SK-N-SH (cell line): ENCODE measurements around the gene PBX3. TPM values are rescaled to one million over a fixed set of nuclear protein-coding genes. Genes with fewer than 3 reads are reported as not detected.

Experiments used
- CTCF ChIA-PET: fragments of 300-600, 350-600 bp; formaldehyde crosslinking; extraction: SDS; loops from one replicate; lab custom pipeline; 2021; lab: Yijun Ruan, JAX
- POLR2A ChIA-PET: fragments of 350-600 bp; sonication (Branson Sonifier 250); formaldehyde crosslinking; extraction: SDS; loops from one replicate; lab custom pipeline; 2020; ENCODE audit warnings: antibody characterized with exemption, inconsistent platforms; lab: Yijun Ruan, JAX
- DNase-seq: peaks from one replicate; pipeline ENCODE4 v3.0.0; 2012
- H2AFZ ChIP-seq: fragments of 200-600 bp; sonication (generic); 2 replicates; pipeline ENCODE4 v1.8.1; 2016; ENCODE audit warnings: antibody characterized with exemption, mild to moderate bottlenecking, low read depth
- H3F3A ChIP-seq: fragments of 200-600 bp; sonication (generic); replicated peaks from 2 replicates; pipeline ENCODE3; 2016; ENCODE audit warnings: antibody characterized with exemption, mild to moderate bottlenecking; ENCODE audit not compliant: insufficient read depth
- H3K27ac ChIP-seq, 2 experiments: fragments of 200-500 bp in 1 of 2; fragments of 200-600 bp in 1 of 2; sonication (Bioruptor generic) in 1 of 2; sonication (generic), shearing (Covaris generic) in 1 of 2; 2 replicates each; pipeline versions ENCODE4 v1.5.1 to v1.6.1; 2014 to 2016; ENCODE audit warnings: low read depth in 2 of 2, inconsistent platforms in 1 of 2, low read length in 1 of 2, mild to moderate bottlenecking in 1 of 2, mixed read lengths in 1 of 2
- H3K27me3 ChIP-seq: fragments of 200-600 bp; sonication (generic), shearing (Covaris generic); 2 replicates; pipeline ENCODE4 v1.6.1; 2016; ENCODE audit warnings: mixed run types; ENCODE audit not compliant: insufficient read depth
- H3K36me3 ChIP-seq, 2 experiments: fragments of 200-500 bp in 1 of 2; fragments of 200-600 bp in 1 of 2; sonication (Bioruptor generic) in 1 of 2; sonication (generic) in 1 of 2; replicated peaks in 1 of 2; 2 replicates each; pipeline versions ENCODE3 to v1.5.1; 2014 to 2016; ENCODE audit warnings: low read length in 1 of 2, mild to moderate bottlenecking in 1 of 2; ENCODE audit not compliant: insufficient read depth in 2 of 2, control insufficient read depth in 1 of 2
- H3K4me1 ChIP-seq, 2 experiments: fragments of 200-500 bp in 1 of 2; fragments of 200-600 bp in 1 of 2; sonication (Bioruptor generic) in 1 of 2; sonication (generic), shearing (Covaris generic) in 1 of 2; 2 replicates each; pipeline versions ENCODE4 v1.5.1 to v1.6.1; 2014 to 2016; ENCODE audit warnings: low read depth in 1 of 2, low read length in 1 of 2, mixed run types in 1 of 2; ENCODE audit not compliant: insufficient read depth in 2 of 2, control insufficient read depth in 1 of 2
- H3K4me2 ChIP-seq: fragments of 200-600 bp; sonication (generic), shearing (Covaris generic); 2 replicates; pipeline ENCODE4 v1.6.1; 2017; ENCODE audit warnings: mixed run types
- H3K4me3 ChIP-seq, 2 experiments: fragments of 200-500 bp in 1 of 2; fragments of 200-600 bp in 1 of 2; sonication (Bioruptor generic) in 1 of 2; sonication (generic), shearing (Covaris generic) in 1 of 2; 2 replicates each; pipeline versions ENCODE4 v1.5.1 to v1.8.1; 2014 to 2016; ENCODE audit warnings: low read depth in 2 of 2, inconsistent platforms in 1 of 2, low read length in 1 of 2, mild to moderate bottlenecking in 1 of 2, mixed read lengths in 1 of 2, moderate library complexity in 1 of 2
- H3K79me2 ChIP-seq: fragments of 200-600 bp; sonication (generic); 2 replicates; pipeline ENCODE4 v1.8.1; 2017; ENCODE audit warnings: mild to moderate bottlenecking; ENCODE audit not compliant: insufficient read depth
- H3K9ac ChIP-seq: fragments of 200-600 bp; sonication (generic); 2 replicates; pipeline ENCODE4 v1.6.1; 2017; ENCODE audit warnings: mixed run types
- H3K9me2 ChIP-seq: fragments of 200-600 bp; sonication (generic); 2 replicates; pipeline ENCODE4 v1.6.1; 2017; ENCODE audit warnings: mixed run types
- H3K9me3 ChIP-seq: fragments of 200-600 bp; sonication (generic); 2 replicates; pipeline ENCODE4 v1.6.1; 2017; ENCODE audit warnings: mixed run types, mild to moderate bottlenecking, moderate library complexity
- H4K20me1 ChIP-seq: fragments of 200-600 bp; sonication (generic); 2 replicates; pipeline ENCODE4 v1.6.1; 2017; ENCODE audit warnings: mild to moderate bottlenecking, mixed run types; ENCODE audit not compliant: insufficient read depth
- CTCF ChIP-seq: fragments of 200-600 bp; sonication (generic); IDR thresholded peaks from 2 replicates; pipeline ENCODE4 v1.6.1; 2017; ENCODE audit warnings: antibody characterized with exemption, mild to moderate bottlenecking, moderate library complexity
- EP300 ChIP-seq, 2 experiments: IDR thresholded peaks; 2 replicates each; pipeline versions ENCODE4 v1.4.0 to v1.6.1; 2012; ENCODE audit warnings: borderline replicate concordance in 1 of 2, low read depth in 1 of 2, low read length in 1 of 2
- FOSL2 ChIP-seq: IDR thresholded peaks from 2 replicates; pipeline ENCODE4 v1.4.0; 2012; ENCODE audit warnings: low read depth, mild to moderate bottlenecking, moderate library complexity, borderline replicate concordance
- FOXJ3 ChIP-seq: sonication (generic); formaldehyde crosslinking; IDR thresholded peaks from 2 replicates; pipeline ENCODE4 v1.5.1; 2020; ENCODE audit warnings: mild to moderate bottlenecking, missing genetic modification reagents
- GABPA ChIP-seq: IDR thresholded peaks from 2 replicates; pipeline ENCODE4 v1.4.0; 2012; ENCODE audit warnings: low read depth, mild to moderate bottlenecking
- MXI1 ChIP-seq: IDR thresholded peaks from 2 replicates; pipeline ENCODE4 v1.6.1; 2012; ENCODE audit warnings: mild to moderate bottlenecking, low read depth, low read length, improper control_type of control experiment
- NFIC ChIP-seq: IDR thresholded peaks from 2 replicates; pipeline ENCODE4 v1.4.0; 2012; ENCODE audit warnings: borderline replicate concordance
- PBX3 ChIP-seq: IDR thresholded peaks from 2 replicates; pipeline ENCODE4; 2012
- POLR2AphosphoS5 ChIP-seq: IDR thresholded peaks from 2 replicates; pipeline ENCODE4 v1.6.1; 2012; ENCODE audit warnings: low read depth, low read length
- RAD21 ChIP-seq: IDR thresholded peaks from 2 replicates; pipeline ENCODE4 v1.6.1; 2012; ENCODE audit warnings: mild to moderate bottlenecking, low read length
- RXRA ChIP-seq: IDR thresholded peaks from 2 replicates; pipeline ENCODE4 v1.4.0; 2012; ENCODE audit warnings: low read depth, mild to moderate bottlenecking, borderline replicate concordance
- SMC3 ChIP-seq: IDR thresholded peaks from 2 replicates; pipeline ENCODE4 v1.6.1; 2012; ENCODE audit warnings: low read depth, low read length, improper control_type of control experiment
- TAF1 ChIP-seq: IDR thresholded peaks from 2 replicates; pipeline ENCODE4 v1.6.1; 2012; ENCODE audit warnings: low read depth, mild to moderate bottlenecking, low read length, moderate library complexity, borderline replicate concordance
- TCF12 ChIP-seq: IDR thresholded peaks from 2 replicates; pipeline ENCODE4 v1.4.0; 2012
- TEAD4 ChIP-seq: IDR thresholded peaks from 2 replicates; pipeline ENCODE4 v1.4.0; 2012; ENCODE audit warnings: mild to moderate bottlenecking, borderline replicate concordance; ENCODE audit not compliant: insufficient read depth
- ZBTB33 ChIP-seq: IDR thresholded peaks from 2 replicates; pipeline ENCODE4 v1.4.0; 2012; ENCODE audit warnings: low read depth, borderline replicate concordance
- WGBS: methylation state at CpG from one replicate; pipeline ENCODE4 v1.1.6; 2017; ENCODE audit warnings: low lambda C conversion rate; 5-methylcytosine and 5-hydroxymethylcytosine counted together
- polyA plus RNA-seq, 3 experiments: library from polyadenylated mRNA; depleted of rRNA; stranded (reverse); fragments of >200 nt; gene quantifications; 2 replicates each; pipeline ENCODE4 v1.2.3, GENCODE V29; 2012

The PBX3 gene
- polyA plus RNA-seq (2012; rRNA removed) = 73.0 and 87.0 TPM in 2 replicates
- 89.5 and 93.2 TPM in 2 replicates for polyA plus RNA-seq (2012; cell fraction: cytosol; rRNA removed)
- 84.3 and 152 TPM in 2 replicates for polyA plus RNA-seq (2012; cell fraction: nucleus; rRNA removed)

GRCh38 chr9:125747053-125747764 is at the start of gene PBX3:
TSS of gene PBX3 (plus strand) at chr9:125747373.
- no peaks in the 10 kb centered on the region for H3K27me3 ChIP-seq
- H3K79me2 ChIP-seq = peaks cover 50% of the 10 kb centered on the region
- H3K36me3 ChIP-seq = peaks cover 25 to 36% of the 10 kb centered on the region in 2 experiments
- 0 out of 2 replicates have a peak, but pooled peaks cover 3% of the 10 kb centered on the region for H4K20me1 ChIP-seq
- CTCF ChIA-PET = interaction anchor here (0.6 kb wide), 1 partner anchor 86 kb away, joined by 3 read pairs; no protein-coding TSS in a partner anchor
- WGBS = 0% methylated on average over 13 of the region's 107 CpGs
- peak within 1 kb of the TSS; percentile 12; the same call in 1 of the 2 replicates for H2AFZ ChIP-seq
- peak within 1 kb of the TSS; percentile 91 to 97 for H3K27ac ChIP-seq
- peak within 1 kb of the TSS; percentile 96 for H3K9ac ChIP-seq
- H3F3A ChIP-seq = peaks cover 38% of the 10 kb centered on the region
- no peaks in the 10 kb centered on the region for H3K9me3 ChIP-seq
- no peaks in the 10 kb centered on the region for H3K9me2 ChIP-seq
- POLR2A ChIA-PET = interaction anchor here (1.2 kb wide), 1 partner anchor 96 kb away, joined by 3 read pairs; no protein-coding TSS in a partner anchor
- H3K4me3 ChIP-seq = peak within 1 kb of the TSS; percentile 84 to 96
- peak; percentile 82 for DNase-seq
- no peak for TF ChIP-seq MXI1
- no peak for TF ChIP-seq TEAD4
- TF ChIP-seq EP300 (IDR thresholded peaks at IDR 0.05; ENCODE audit: borderline replicate concordance in 1 of 2, low read depth in 1 of 2, low read length in 1 of 2) = peak in 1 of 2 experiments; percentile 29; a peak in 1 of 4 replicates
- peak within 1 kb of the TSS; percentile 90 for H3K4me2 ChIP-seq
- peaks cover 16 to 17% of the 10 kb centered on the region in 2 experiments for H3K4me1 ChIP-seq

- H2AFZ ChIP-seq = no peak overlapping the region
- no peak overlapping the region for H3K4me2 ChIP-seq
- H3F3A ChIP-seq = peaks cover 14% of the 10 kb centered on the region
- TF ChIP-seq RAD21 (no peak), SMC3 (no peak)
- no peak for DNase-seq
- H3K9me3 ChIP-seq = no peaks in the 10 kb centered on the region
- no peaks in the 10 kb centered on the region for H3K27me3 ChIP-seq
- H3K4me1 ChIP-seq = peaks cover 3 to 10% of the 10 kb centered on the region in 2 experiments; a peak in 2 of 4 replicates
- POLR2A ChIA-PET = no interaction called here
- no peak overlapping the region for H3K4me3 ChIP-seq
- peaks cover 0 to 12% of the 10 kb centered on the region in 2 experiments for H3K36me3 ChIP-seq
- H3K27ac ChIP-seq = peak overlapping the region in 1 of 2 experiments; percentile 33; a peak in 1 of 4 replicates
- no peak overlapping the region for H3K9ac ChIP-seq
- peaks cover 99% of the 10 kb centered on the region for H3K79me2 ChIP-seq
- no peaks in the 10 kb centered on the region for H3K9me2 ChIP-seq
- WGBS = 98% methylated on average over 3 of the region's 3 CpGs
- peaks cover 33% of the 10 kb centered on the region for H4K20me1 ChIP-seq
- CTCF ChIA-PET = no interaction called here
Measured at GRCh38 chr9:125699870-125700269, 47.3 kb upstream of the PBX3 start.

GRCh38 chr9:125700791-125701190 is 46.4 kb upstream of the PBX3 start:
- H4K20me1 ChIP-seq = peaks cover 33% of the 10 kb centered on the region
- no peak overlapping the region for H3K9ac ChIP-seq
- POLR2A ChIA-PET = no interaction called here
- 75% methylated on average over 2 of the region's 2 CpGs for WGBS
- peak overlapping the region in 1 of 2 experiments; percentile 33; a peak in 1 of 4 replicates for H3K27ac ChIP-seq
- CTCF ChIA-PET = no interaction called here
- H3K4me1 ChIP-seq = peaks cover 9 to 10% of the 10 kb centered on the region in 2 experiments; a peak in 3 of 4 replicates
- H3K27me3 ChIP-seq = no peaks in the 10 kb centered on the region
- no peak for DNase-seq
- H3K4me2 ChIP-seq = peak overlapping the region; percentile 30; the same call in 1 of the 2 replicates
- peaks cover 0 to 5% of the 10 kb centered on the region in 2 experiments for H3K36me3 ChIP-seq
- H3K9me3 ChIP-seq = no peaks in the 10 kb centered on the region
- no peaks in the 10 kb centered on the region for H3K9me2 ChIP-seq
- no peak overlapping the region for H3K4me3 ChIP-seq
- no peak overlapping the region for H2AFZ ChIP-seq
- H3F3A ChIP-seq = peaks cover 16% of the 10 kb centered on the region
- H3K79me2 ChIP-seq = peaks cover 99% of the 10 kb centered on the region
- TF ChIP-seq PBX3 = peak; percentile 45
- TF ChIP-seq CTCF = no peak
- TF ChIP-seq FOXJ3 (CRISPR knock-in tag) = no peak
- no peak for TF ChIP-seq RXRA
- TF ChIP-seq POLR2AphosphoS5 = no peak
- no peak; the same call in 1 of the 2 replicates for TF ChIP-seq FOSL2
- TF ChIP-seq TCF12 = peak; percentile 56
- TF ChIP-seq GABPA = no peak
- TF ChIP-seq SMC3 = no peak
- no peak for TF ChIP-seq TAF1
- TF ChIP-seq ZBTB33 = no peak
- peak; percentile 6; the same call in 1 of the 2 replicates for TF ChIP-seq NFIC
